COR-L47 (cell line): Measurements from ENCODE around the gene PAQR8.
A peak's percentile ranks its signal among the peaks of the same experiment; 100 is the strongest.

ENCODE experiments used
- DNase-seq: peaks from one replicate; lab custom pipeline; 2025; lab: John Stamatoyannopoulos, UW

Gene PAQR8

GRCh38 chr6:52347818-52348217 is 14.1 kb upstream of the PAQR8 start:
- no peak for DNase-seq

- no peak for DNase-seq
Observed at GRCh38 chr6:52351879-52352238, 10.1 kb upstream of the PAQR8 start.

- peak; percentile 8 for DNase-seq
Observed at GRCh38 chr6:52352239-52353018, 9.5 kb upstream of the PAQR8 start.

- DNase-seq, result no peak
Observed at GRCh38 chr6:52356017-52356416, 5.9 kb upstream of the PAQR8 start.

GRCh38 chr6:52359403-52359802 is 2.5 kb upstream of the PAQR8 start:
- no peak for DNase-seq

- DNase-seq, result no peak
Observed at GRCh38 chr6:52360028-52360427, 1.9 kb upstream of the PAQR8 start.

GRCh38 chr6:52360601-52361413 is 1.1 kb upstream of the PAQR8 start:
- no peak for DNase-seq

- DNase-seq, result no peak
Observed at GRCh38 chr6:52361414-52361944, 472 bp upstream of the PAQR8 start.

GRCh38 chr6:52362443-52363227 is 684 bp downstream of the PAQR8 start:
- DNase-seq, result peak; percentile 28

- no peak for DNase-seq
Observed at GRCh38 chr6:52363228-52363867, 1.4 kb downstream of the PAQR8 start.

- no peak for DNase-seq
Observed at GRCh38 chr6:52364480-52365166, 2.7 kb downstream of the PAQR8 start.

GRCh38 chr6:52365317-52365716 is 3.4 kb downstream of the PAQR8 start:
- no peak for DNase-seq

GRCh38 chr6:52365866-52366540 is 4.1 kb downstream of the PAQR8 start:
- no peak for DNase-seq

- no peak for DNase-seq
Observed at GRCh38 chr6:52368002-52368401, 6.1 kb downstream of the PAQR8 start.

- no peak for DNase-seq
Observed at GRCh38 chr6:52369234-52369633, 7.3 kb downstream of the PAQR8 start.

- no peak for DNase-seq
Observed at GRCh38 chr6:52371656-52372191, 9.8 kb downstream of the PAQR8 start.

- DNase-seq, result no peak
Observed at GRCh38 chr6:52373151-52373690, 11.3 kb downstream of the PAQR8 start.

GRCh38 chr6:52374247-52374646 is 12.3 kb downstream of the PAQR8 start:
- no peak for DNase-seq

GRCh38 chr6:52375780-52376556 is 14.0 kb downstream of the PAQR8 start:
- no peak for DNase-seq
